Stimulated activated CD4-positive, alpha-beta T cell treated with anti-CD3 and anti-CD28 coated beads, Interleukin-2, amount 100 ng/mL, for 4 hours (primary cell): ENCODE results near the gene TLE2.
A peak's percentile ranks its signal among the peaks of the same experiment; 100 is the strongest.

Experiments
- DNase-seq: peaks from one replicate; pipeline ENCODE4 v3.0.0-alpha.2; 2020; ENCODE audit warnings: low read depth

TLE2 gene

GRCh38 chr19:2950286-2951124 is 78.6 kb downstream of the TLE2 start:
- DNase-seq, result peak; percentile 100

GRCh38 chr19:2949939-2950285 is 79.2 kb downstream of the TLE2 start:
- DNase-seq, result no peak
